Vagina (tissue), 2 donors: ENCODE data around the gene CISD1.

Experiments
- POLR2A ChIP-seq, 2 donors: fragments of 450-650 bp; IDR thresholded peaks; one replicate each; pipeline ENCODE4 v1.6.1; 2017; ENCODE audit warnings: antibody characterized with exemption in 2 of 2, mild to moderate bottlenecking in 2 of 2, moderate library complexity in 2 of 2
- TF ChIP-seq, protein P1 (sequence below), 3 experiments: fragments of 450-650 bp in 2 of 3; fragments of 200-600 bp in 1 of 3; sonication (generic) in 1 of 3; IDR thresholded peaks; one replicate each; pipeline ENCODE4 v1.5.1; 2017 to 2019; ENCODE audit warnings: antibody characterized with exemption in 3 of 3, mild to moderate bottlenecking in 2 of 3, moderate library complexity in 2 of 3

DNA sequence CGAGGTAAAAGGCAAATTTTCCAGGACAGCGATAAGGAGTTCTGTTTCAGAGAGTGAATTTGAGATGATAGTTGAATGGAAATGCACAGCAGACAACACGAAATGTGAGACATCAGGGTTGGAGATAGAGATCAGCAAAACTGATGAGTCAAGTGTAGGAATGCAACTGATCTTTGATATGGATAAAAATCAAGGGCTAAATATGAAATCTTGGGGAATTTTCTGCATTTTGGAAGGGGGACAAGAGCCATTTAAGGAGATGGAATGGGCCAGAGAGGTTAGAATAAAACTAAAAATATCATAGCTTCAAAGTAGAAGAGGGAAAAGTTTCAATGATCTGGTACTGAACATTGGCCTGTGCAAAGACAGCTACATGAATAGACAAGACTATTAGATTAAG is 11.5 kb downstream of the CISD1 start:
- TF ChIP-seq, protein P1, sequence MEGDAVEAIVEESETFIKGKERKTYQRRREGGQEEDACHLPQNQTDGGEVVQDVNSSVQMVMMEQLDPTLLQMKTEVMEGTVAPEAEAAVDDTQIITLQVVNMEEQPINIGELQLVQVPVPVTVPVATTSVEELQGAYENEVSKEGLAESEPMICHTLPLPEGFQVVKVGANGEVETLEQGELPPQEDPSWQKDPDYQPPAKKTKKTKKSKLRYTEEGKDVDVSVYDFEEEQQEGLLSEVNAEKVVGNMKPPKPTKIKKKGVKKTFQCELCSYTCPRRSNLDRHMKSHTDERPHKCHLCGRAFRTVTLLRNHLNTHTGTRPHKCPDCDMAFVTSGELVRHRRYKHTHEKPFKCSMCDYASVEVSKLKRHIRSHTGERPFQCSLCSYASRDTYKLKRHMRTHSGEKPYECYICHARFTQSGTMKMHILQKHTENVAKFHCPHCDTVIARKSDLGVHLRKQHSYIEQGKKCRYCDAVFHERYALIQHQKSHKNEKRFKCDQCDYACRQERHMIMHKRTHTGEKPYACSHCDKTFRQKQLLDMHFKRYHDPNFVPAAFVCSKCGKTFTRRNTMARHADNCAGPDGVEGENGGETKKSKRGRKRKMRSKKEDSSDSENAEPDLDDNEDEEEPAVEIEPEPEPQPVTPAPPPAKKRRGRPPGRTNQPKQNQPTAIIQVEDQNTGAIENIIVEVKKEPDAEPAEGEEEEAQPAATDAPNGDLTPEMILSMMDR (IDR thresholded peaks at IDR 0.05), result no peak
- no peak for TF ChIP-seq POLR2A (IDR thresholded peaks at IDR 0.05)
